GM23338 (cell line): ENCODE measurements around the gene TAOK1. TPM values are rescaled to one million over a fixed set of nuclear protein-coding genes. Genes with fewer than 3 reads are reported as not detected.

Experiments
- ATAC-seq: fragments of 200-7000 bp; cut with Tn5 transposase; 3 replicates; pipeline ENCODE4 v1.9.1; 2020
- DNase-seq: peaks from one replicate; pipeline ENCODE4 v3.0.0-alpha.2; 2015; ENCODE audit warnings: low spot score
- H2AFZ ChIP-seq: fragments of 200-600 bp; sonication (generic); 2 replicates; pipeline ENCODE4 v1.8.0; 2016; ENCODE audit warnings: antibody characterized with exemption, mild to moderate bottlenecking, moderate library complexity
- H3F3A ChIP-seq: fragments of 200-600 bp; sonication (generic); replicated peaks from 2 replicates; pipeline ENCODE4 v1.8.0; 2017; ENCODE audit warnings: antibody characterized with exemption, mixed run types, low read depth
- H3K27ac ChIP-seq: fragments of 200-600 bp; sonication (generic); 2 replicates; pipeline ENCODE4 v1.6.1; 2016; ENCODE audit warnings: low read depth
- H3K27me3 ChIP-seq: fragments of 200-600 bp; sonication (generic); 2 replicates; pipeline ENCODE4 v1.8.0; 2016; ENCODE audit warnings: mild to moderate bottlenecking, mixed run types, moderate library complexity; ENCODE audit not compliant: insufficient read depth
- H3K36me3 ChIP-seq: fragments of 200-600 bp; sonication (generic); 2 replicates; pipeline ENCODE4 v1.8.0; 2016; ENCODE audit warnings: mild to moderate bottlenecking; ENCODE audit not compliant: insufficient read depth
- H3K4me1 ChIP-seq: fragments of 200-600 bp; sonication (generic); 2 replicates; pipeline ENCODE4 v1.8.0; 2016; ENCODE audit warnings: mild to moderate bottlenecking, moderate library complexity; ENCODE audit not compliant: insufficient read depth
- H3K4me2 ChIP-seq: fragments of 200-600 bp; sonication (generic); 2 replicates; pipeline ENCODE4 v1.7.1; 2017; ENCODE audit warnings: mixed run types
- H3K4me3 ChIP-seq: fragments of 200-600 bp; sonication (generic); 2 replicates; pipeline ENCODE4 v1.6.1; 2016; ENCODE audit warnings: mixed run types
- H3K79me2 ChIP-seq: fragments of 200-600 bp; sonication (generic); replicated peaks from 2 replicates; pipeline ENCODE4 v1.8.0; 2017; ENCODE audit warnings: mild to moderate bottlenecking; ENCODE audit not compliant: insufficient read depth
- H3K9me2 ChIP-seq: fragments of 200-600 bp; sonication (generic); 2 replicates; pipeline ENCODE4 v1.8.0; 2017; ENCODE audit not compliant: insufficient read depth
- H4K20me1 ChIP-seq: fragments of 200-600 bp; sonication (generic); replicated peaks from 2 replicates; pipeline ENCODE4 v1.8.0; 2017; ENCODE audit warnings: mild to moderate bottlenecking; ENCODE audit not compliant: insufficient read depth
- H3K27ac Mint-ChIP-seq: 2 replicates; pipeline ENCODE4 v1.8.0; 2020; ENCODE audit warnings: inconsistent platforms, mild to moderate bottlenecking, moderate library complexity, mixed read lengths
- H3K27me3 Mint-ChIP-seq: 3 replicates; pipeline ENCODE4 v1.8.0; 2022; ENCODE audit warnings: low read depth, mild to moderate bottlenecking, moderate library complexity, mixed read lengths, inconsistent platforms; ENCODE audit not compliant: insufficient read depth, poor library complexity
- H3K36me3 Mint-ChIP-seq: 3 replicates; pipeline ENCODE4 v1.8.0; 2021; ENCODE audit warnings: low read depth, mild to moderate bottlenecking, inconsistent platforms, moderate library complexity, mixed read lengths
- H3K4me1 Mint-ChIP-seq: 3 replicates; pipeline ENCODE4 v1.8.0; 2020; ENCODE audit warnings: mild to moderate bottlenecking, inconsistent platforms, mixed read lengths
- H3K4me3 Mint-ChIP-seq: 3 replicates; pipeline ENCODE4 v1.8.0; 2021; ENCODE audit warnings: moderate library complexity, mild to moderate bottlenecking, inconsistent platforms, mixed read lengths
- H3K9me3 Mint-ChIP-seq: 3 replicates; pipeline ENCODE4 v1.8.0; 2020; ENCODE audit warnings: moderate library complexity, mild to moderate bottlenecking, inconsistent platforms, mixed read lengths
- CREB1 ChIP-seq: fragments of 250-450 bp; sonication (Bioruptor Pico); IDR thresholded peaks from 2 replicates; pipeline ENCODE4 v1.5.0; 2020; ENCODE audit warnings: low read depth, mild to moderate bottlenecking, moderate library complexity
- EZH2 ChIP-seq: fragments of 200-600 bp; sonication (generic); IDR thresholded peaks from one replicate; pipeline ENCODE4 v1.8.0; 2017; ENCODE audit warnings: antibody characterized with exemption, mild to moderate bottlenecking, low read depth; ENCODE audit not compliant: unreplicated experiment
- EZH2phosphoT487 ChIP-seq: fragments of 200-600 bp; sonication (generic); IDR thresholded peaks from one replicate; pipeline ENCODE4 v1.8.1; 2018; ENCODE audit warnings: antibody characterized with exemption; ENCODE audit not compliant: unreplicated experiment
- JUNB ChIP-seq: IDR thresholded peaks from one replicate; pipeline ENCODE4 v1.6.1; 2016; ENCODE audit warnings: antibody characterized with exemption; ENCODE audit not compliant: unreplicated experiment
- NANOG ChIP-seq: IDR thresholded peaks from 2 replicates; pipeline ENCODE4 v1.6.1; 2016; ENCODE audit warnings: antibody characterized with exemption, borderline replicate concordance
- POLR2AphosphoS5 ChIP-seq: IDR thresholded peaks from 2 replicates; pipeline ENCODE4 v1.6.1; 2016; ENCODE audit warnings: antibody characterized with exemption, low read depth
- STAT1 ChIP-seq: IDR thresholded peaks from one replicate; pipeline ENCODE4 v1.6.1; 2016; ENCODE audit warnings: antibody characterized with exemption; ENCODE audit not compliant: unreplicated experiment
- ZNF331 ChIP-seq: fragments of 250-450 bp; sonication (Bioruptor Pico); IDR thresholded peaks from 2 replicates; pipeline ENCODE4 v1.5.0; 2020; ENCODE audit warnings: low read depth, mild to moderate bottlenecking, moderate library complexity
- polyA plus RNA-seq: library from polyadenylated mRNA; unstranded; fragments of >200 nt; fragmentation: Nextera tagmentation; extraction: Ambion mirVana; gene quantifications from 2 replicates; pipeline ENCODE4 v1.2.1, GENCODE V29; 2016
- total RNA-seq: library from RNA; depleted of rRNA; stranded (reverse); fragments of >200 nt; shearing (Covaris generic); gene quantifications from 2 replicates; pipeline ENCODE4 v1.2.3, GENCODE V29; 2014
- TF ChIP-seq, protein P1 (sequence below): IDR thresholded peaks from 2 replicates; pipeline ENCODE4 v1.6.1; 2016; ENCODE audit warnings: antibody characterized with exemption
- TF ChIP-seq, protein P2 (sequence below): IDR thresholded peaks from one replicate; pipeline ENCODE4 v1.6.1; 2018; ENCODE audit warnings: antibody characterized with exemption; ENCODE audit not compliant: unreplicated experiment
- TF ChIP-seq, protein P3 (sequence below), 2 experiments: fragments of 200-600 bp in 1 of 2; sonication (generic) in 1 of 2; conservative IDR thresholded peaks; 2 replicates each; pipeline versions ENCODE4 v1.5.1 to v1.6.1; 2016 to 2017; ENCODE audit warnings: antibody characterized with exemption in 2 of 2, low read depth in 2 of 2, mild to moderate bottlenecking in 2 of 2, moderate library complexity in 1 of 2

TAOK1 gene
- total and polyA plus RNA-seq, 2 experiments from 2014 or later = 19.4 to 69.8 TPM

DNA sequence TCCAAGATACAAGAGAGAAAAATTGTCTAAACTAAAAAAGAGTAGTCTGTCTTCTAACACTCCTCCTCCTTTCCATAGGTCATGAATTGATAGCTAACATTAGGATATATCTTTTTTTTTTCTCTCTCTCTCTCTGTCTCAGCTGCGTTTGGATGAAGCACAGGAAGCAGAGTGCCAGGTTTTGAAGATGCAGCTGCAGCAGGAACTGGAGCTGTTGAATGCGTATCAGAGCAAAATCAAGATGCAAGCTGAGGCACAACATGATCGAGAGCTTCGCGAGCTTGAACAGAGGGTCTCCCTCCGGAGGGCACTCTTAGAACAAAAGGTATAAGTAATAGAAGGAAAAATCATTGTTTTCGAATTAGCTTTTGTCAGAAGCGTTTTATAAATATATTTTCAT lies 143.8 kb downstream of the TAOK1 start:
- Histone ChIP-seq H3K4me1 (no peaks in the 10 kb centered on the region), H3K4me3 (no peak overlapping the region), H2AFZ (no peak overlapping the region), H4K20me1 (peaks cover 6% of the 10 kb centered on the region; the same call in 1 of the 2 replicates), H3K27me3 (no peaks in the 10 kb centered on the region), H3K27ac (no peak overlapping the region), H3K9me2 (no peaks in the 10 kb centered on the region), H3K4me2 (no peak overlapping the region), H3K79me2 (no peaks in the 10 kb centered on the region; the same call in 1 of the 2 replicates), H3F3A (0 out of 2 replicates have a peak, but pooled peaks cover 3% of the 10 kb centered on the region), H3K36me3 (peaks cover 21% of the 10 kb centered on the region)
- TF ChIP-seq STAT1 = no peak
- no peak for TF ChIP-seq ZNF331 (CRISPR knock-in tag)
- no peak for TF ChIP-seq POLR2AphosphoS5
- no peak for TF ChIP-seq EZH2phosphoT487
- TF ChIP-seq NANOG = no peak
- TF ChIP-seq JUNB = no peak
- TF ChIP-seq EZH2 = no peak
- no peak for DNase-seq
- peaks cover 6% of the 10 kb centered on the region for H3K27me3 Mint-ChIP-seq
- H3K9me3 Mint-ChIP-seq = peaks cover 10% of the 10 kb centered on the region; the same call in 2 of the 3 replicates
- H3K36me3 Mint-ChIP-seq = peaks cover 69% of the 10 kb centered on the region
- ATAC-seq = no peak
- no peak overlapping the region for H3K27ac Mint-ChIP-seq
- H3K4me3 Mint-ChIP-seq = no peak overlapping the region
- H3K4me1 Mint-ChIP-seq = no peaks in the 10 kb centered on the region

DNA sequence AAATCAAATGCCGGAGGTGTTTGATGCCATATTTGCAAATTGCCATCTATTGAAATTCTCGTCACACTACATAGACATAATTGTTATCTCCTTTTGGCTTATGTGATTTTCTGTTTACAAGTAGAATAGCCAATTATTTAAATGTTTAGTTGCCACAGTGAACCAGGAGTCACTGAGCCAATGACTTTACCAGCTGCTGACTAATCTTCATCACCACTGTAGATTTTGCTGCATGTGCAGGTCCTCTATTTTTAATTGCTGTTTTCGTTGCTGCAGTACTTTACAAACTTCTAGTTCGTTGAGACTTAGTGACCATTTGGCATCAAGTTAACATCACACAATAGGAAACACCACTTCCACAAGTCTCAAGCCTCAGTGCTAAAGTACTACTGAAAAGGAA lies 153.9 kb downstream of the TAOK1 start:
- H3K27me3 ChIP-seq = no peaks in the 10 kb centered on the region
- H3K27ac ChIP-seq = no peak overlapping the region
- DNase-seq = no peak
- H3K36me3 Mint-ChIP-seq = peaks cover 17% of the 10 kb centered on the region
- peaks cover 17% of the 10 kb centered on the region; the same call in 1 of the 2 replicates for H3K36me3 ChIP-seq
- peaks cover 7% of the 10 kb centered on the region for H3K4me1 ChIP-seq
- H3K79me2 ChIP-seq = no peaks in the 10 kb centered on the region
- no peaks in the 10 kb centered on the region for H3K9me2 ChIP-seq
- no peak overlapping the region for H2AFZ ChIP-seq
- no peak for ATAC-seq
- no peak overlapping the region for H3K27ac Mint-ChIP-seq
- H3K9me3 Mint-ChIP-seq = no peaks in the 10 kb centered on the region
- no peak overlapping the region for H3K4me3 Mint-ChIP-seq
- H3F3A ChIP-seq = no peaks in the 10 kb centered on the region
- H3K4me3 ChIP-seq = no peak overlapping the region
- H3K4me2 ChIP-seq = no peak overlapping the region
- no peaks in the 10 kb centered on the region for H4K20me1 ChIP-seq
- peaks cover 5% of the 10 kb centered on the region for H3K27me3 Mint-ChIP-seq
- peaks cover 4% of the 10 kb centered on the region; the same call in 2 of the 3 replicates for H3K4me1 Mint-ChIP-seq
- TF ChIP-seq ZNF331 (CRISPR knock-in tag) (no peak), CREB1 (CRISPR knock-in tag) (no peak), EZH2phosphoT487 (no peak), POLR2AphosphoS5 (no peak), STAT1 (no peak), NANOG (no peak)
- TF ChIP-seq, protein P1, sequence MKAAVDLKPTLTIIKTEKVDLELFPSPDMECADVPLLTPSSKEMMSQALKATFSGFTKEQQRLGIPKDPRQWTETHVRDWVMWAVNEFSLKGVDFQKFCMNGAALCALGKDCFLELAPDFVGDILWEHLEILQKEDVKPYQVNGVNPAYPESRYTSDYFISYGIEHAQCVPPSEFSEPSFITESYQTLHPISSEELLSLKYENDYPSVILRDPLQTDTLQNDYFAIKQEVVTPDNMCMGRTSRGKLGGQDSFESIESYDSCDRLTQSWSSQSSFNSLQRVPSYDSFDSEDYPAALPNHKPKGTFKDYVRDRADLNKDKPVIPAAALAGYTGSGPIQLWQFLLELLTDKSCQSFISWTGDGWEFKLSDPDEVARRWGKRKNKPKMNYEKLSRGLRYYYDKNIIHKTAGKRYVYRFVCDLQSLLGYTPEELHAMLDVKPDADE = no peak
- TF ChIP-seq, protein P2, sequence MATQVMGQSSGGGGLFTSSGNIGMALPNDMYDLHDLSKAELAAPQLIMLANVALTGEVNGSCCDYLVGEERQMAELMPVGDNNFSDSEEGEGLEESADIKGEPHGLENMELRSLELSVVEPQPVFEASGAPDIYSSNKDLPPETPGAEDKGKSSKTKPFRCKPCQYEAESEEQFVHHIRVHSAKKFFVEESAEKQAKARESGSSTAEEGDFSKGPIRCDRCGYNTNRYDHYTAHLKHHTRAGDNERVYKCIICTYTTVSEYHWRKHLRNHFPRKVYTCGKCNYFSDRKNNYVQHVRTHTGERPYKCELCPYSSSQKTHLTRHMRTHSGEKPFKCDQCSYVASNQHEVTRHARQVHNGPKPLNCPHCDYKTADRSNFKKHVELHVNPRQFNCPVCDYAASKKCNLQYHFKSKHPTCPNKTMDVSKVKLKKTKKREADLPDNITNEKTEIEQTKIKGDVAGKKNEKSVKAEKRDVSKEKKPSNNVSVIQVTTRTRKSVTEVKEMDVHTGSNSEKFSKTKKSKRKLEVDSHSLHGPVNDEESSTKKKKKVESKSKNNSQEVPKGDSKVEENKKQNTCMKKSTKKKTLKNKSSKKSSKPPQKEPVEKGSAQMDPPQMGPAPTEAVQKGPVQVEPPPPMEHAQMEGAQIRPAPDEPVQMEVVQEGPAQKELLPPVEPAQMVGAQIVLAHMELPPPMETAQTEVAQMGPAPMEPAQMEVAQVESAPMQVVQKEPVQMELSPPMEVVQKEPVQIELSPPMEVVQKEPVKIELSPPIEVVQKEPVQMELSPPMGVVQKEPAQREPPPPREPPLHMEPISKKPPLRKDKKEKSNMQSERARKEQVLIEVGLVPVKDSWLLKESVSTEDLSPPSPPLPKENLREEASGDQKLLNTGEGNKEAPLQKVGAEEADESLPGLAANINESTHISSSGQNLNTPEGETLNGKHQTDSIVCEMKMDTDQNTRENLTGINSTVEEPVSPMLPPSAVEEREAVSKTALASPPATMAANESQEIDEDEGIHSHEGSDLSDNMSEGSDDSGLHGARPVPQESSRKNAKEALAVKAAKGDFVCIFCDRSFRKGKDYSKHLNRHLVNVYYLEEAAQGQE = no peak
- TF ChIP-seq, protein P3, sequence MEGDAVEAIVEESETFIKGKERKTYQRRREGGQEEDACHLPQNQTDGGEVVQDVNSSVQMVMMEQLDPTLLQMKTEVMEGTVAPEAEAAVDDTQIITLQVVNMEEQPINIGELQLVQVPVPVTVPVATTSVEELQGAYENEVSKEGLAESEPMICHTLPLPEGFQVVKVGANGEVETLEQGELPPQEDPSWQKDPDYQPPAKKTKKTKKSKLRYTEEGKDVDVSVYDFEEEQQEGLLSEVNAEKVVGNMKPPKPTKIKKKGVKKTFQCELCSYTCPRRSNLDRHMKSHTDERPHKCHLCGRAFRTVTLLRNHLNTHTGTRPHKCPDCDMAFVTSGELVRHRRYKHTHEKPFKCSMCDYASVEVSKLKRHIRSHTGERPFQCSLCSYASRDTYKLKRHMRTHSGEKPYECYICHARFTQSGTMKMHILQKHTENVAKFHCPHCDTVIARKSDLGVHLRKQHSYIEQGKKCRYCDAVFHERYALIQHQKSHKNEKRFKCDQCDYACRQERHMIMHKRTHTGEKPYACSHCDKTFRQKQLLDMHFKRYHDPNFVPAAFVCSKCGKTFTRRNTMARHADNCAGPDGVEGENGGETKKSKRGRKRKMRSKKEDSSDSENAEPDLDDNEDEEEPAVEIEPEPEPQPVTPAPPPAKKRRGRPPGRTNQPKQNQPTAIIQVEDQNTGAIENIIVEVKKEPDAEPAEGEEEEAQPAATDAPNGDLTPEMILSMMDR (conservative IDR thresholded peaks at IDR 0.05; ENCODE audit: low read depth in 2 of 2) = no peak
